NCI-H460 (cell line): ENCODE measurements around the gene TMCC1. TPM values are rescaled to one million over a fixed set of nuclear protein-coding genes. Genes with fewer than 3 reads are reported as not detected.
"Not testable (repeated sequence)": the region's sequence is repeated elsewhere in the genome, so short reads cannot be mapped to it uniquely, and the experiment has no call there.

Source experiments
- DNase-seq: peaks from one replicate; pipeline ENCODE4 v3.0.0-alpha.2; 2016; ENCODE audit warnings: low read depth; ENCODE audit errors: extremely low read depth
- total RNA-seq: library from RNA; depleted of rRNA; stranded (reverse); fragments of >200 nt; shearing (Covaris generic); gene quantifications from 2 replicates; pipeline ENCODE4 v1.2.3, GENCODE V29; 2014

TMCC1 gene
- total RNA-seq, 1 experiment from 2014 or later = 9.7 TPM

DNA sequence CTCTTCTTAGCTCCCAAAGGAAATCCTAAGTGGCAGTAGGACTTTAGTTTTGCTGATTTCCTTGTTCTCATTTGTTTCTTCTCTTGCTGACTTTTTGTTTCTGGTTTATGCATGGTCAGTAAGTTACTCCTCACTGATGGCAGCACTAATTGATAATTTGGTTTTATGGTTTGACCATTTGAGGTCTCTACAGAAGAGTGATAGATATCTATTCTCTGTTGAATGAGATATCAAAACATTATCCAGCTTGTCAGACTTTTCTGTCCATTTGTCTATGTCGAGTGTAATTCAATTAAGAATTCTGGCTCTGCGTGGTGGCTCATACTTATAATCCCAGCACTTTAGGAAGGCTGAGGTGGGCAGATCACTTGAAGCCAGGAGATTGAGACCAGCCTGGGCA lies 202.5 kb downstream of the TMCC1 start:
- DNase-seq = no peak

DNA sequence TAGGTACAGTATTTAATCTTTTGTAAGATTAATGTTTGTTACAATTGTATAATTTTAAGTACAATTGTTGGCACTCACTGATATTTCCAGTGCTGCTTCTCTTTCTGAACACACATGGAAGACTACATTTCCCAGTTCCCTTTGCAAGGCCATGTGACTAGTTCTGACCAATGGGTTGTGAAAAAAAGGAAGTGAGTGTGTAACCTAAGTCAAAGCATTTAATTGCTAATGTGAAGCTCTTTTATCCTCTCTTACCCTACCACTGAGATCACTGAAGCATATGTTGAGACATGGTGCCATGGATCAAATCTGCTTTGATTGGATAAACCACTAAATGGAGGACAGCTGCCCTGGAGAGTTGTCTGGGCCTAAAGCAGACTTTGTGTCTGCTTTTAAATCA lies 203.1 kb downstream of the TMCC1 start:
- peak; percentile 53 for DNase-seq

DNA sequence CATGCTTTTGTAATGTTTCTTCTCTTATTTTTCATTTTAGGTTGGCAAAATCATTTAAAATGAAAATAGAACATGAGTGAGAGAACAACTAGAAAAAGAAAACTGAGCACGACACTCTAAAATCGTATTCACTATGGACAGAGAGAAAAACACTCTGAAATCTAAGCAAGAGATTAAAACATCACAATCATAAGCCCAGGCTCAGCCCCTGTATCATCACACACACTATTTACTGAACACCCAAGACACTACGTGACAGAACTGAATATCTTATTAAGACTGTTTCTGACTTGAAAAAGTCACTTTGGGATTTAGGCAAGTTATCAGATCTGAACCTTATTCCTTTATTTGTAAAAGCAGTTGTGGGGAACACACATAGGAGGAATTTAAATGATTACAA lies 204.5 kb downstream of the TMCC1 start:
- DNase-seq = no peak

DNA sequence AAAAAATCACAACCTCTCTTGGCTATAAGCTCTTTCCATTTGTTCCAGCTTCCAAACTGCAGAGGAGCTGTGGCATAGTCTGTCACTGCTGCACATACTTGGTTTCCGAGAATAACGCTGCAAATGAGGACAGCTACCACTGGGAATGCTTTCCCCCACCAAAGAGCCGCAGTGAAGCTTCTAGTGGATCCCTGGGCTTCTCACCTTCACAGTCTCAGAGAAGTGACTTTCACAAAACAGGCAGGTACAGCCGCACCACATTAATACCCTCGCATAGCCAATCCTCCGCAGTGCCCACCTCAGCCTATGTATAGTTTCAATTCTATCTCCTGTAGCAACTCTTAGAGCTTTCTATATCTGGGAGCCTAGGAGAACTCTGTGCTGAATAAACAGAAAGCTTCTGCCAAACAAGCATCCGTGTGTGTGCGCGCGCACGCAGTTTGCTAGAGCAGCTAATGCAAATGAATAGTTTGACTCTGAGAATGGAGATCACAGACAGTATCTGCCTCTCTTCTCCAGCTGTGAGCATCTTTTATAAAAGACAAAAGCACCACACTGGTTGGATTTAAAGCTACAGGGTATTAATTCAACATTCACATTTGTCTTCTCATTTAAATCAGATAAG lies 205.1 kb downstream of the TMCC1 start:
- no peak for DNase-seq

DNA sequence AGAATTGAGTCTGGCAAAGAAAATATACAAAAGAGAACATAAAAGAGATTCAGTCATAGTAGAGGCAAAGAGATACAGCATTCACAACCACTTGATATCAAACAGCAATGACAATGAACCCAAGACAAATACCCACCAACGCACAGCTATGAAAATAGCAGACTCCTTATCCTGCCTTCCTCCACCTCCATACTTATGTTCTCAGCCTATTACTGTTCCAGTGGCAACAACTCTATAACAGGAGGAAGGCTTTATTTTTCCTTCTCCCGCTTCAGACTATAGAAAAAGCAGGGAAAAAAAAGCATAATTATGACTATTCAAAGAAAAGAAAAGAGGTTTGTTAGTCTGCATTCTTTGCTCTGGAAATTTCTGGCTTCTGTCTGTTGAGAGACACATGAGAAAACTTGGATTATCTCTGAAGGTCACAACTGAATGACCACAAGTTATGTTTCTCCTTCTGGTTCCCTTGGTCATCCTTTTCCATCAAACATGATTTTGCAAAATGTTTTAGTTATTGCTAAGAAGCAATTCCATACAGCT lies 205.9 kb downstream of the TMCC1 start:
- no peak for DNase-seq

DNA sequence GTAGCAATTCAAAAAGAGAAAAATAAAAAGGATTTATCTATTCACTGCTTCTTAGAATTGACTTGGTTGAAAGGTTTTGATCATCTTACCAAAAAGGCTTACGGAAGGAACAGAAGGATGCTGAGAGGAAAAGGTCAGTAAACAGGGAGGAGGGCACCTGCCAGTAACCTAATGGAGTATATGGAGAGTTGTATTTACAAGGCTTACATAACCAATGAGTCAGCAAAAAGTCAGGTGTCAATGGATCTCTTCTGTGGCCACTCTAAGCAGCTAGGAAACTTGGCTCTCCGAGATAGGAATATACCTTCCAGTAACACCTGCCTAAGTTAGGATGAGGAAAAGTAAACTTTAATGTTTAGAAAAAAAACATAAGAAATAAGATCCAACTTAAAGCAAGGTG lies 206.6 kb downstream of the TMCC1 start:
- peak; percentile 18 for DNase-seq

DNA sequence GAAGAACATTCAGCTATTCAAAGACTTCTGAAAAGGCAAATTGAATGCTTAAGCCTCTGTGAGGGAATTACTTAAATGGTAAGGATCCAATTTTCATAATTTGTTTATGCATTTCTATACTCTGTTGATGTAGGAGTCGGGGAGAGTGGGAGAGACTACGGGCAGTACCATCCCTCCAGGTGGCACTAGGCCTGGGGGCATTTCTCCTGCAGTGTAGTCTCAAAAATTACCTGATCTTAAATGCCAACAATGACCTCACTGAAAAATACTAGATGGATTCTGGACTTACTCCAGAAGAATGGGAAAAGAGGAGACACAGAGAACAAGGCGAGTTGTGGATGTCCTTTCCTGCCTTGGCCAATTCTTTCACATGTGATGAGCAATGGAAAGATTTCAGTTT lies 209.2 kb downstream of the TMCC1 start:
- no peak for DNase-seq

DNA sequence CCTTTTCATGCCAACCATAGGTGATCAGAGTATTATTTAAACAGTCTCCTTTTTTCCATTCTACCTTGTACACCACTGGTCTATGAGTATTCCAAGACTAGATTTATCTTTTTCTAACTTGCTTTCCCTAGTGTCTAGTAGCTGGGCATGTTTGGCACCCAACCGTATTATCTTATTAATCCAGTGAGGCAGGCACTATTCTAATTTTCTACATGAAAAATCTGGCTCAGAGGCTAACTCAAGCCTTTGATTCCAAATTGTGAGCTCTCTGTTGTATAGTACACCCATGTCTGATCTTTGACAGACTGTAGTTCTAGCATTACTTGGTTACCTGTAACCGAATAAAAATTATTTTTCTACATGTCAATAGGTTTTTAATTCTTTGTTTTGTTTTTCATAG lies 210.3 kb downstream of the TMCC1 start:
- no peak for DNase-seq

DNA sequence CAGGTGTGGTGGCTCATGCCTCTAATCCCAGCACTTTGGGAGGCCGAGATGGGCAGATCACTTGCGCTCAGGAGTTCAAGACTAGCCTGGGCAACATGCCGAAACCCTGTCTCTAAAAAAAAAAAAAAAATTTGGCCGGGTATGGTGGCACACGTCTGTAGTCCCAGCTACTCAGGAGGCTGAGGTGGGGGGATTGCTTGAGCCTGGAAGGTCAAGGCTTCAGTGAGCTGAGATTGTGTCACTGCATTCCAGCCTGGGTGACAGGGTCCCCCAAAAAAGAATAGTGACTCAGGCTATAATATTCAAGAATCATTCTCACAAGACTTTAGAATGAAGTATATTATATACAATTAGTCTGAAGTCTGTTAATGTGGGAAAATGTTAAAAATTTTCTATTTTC lies 216.5 kb downstream of the TMCC1 start:
- DNase-seq = no peak

DNA sequence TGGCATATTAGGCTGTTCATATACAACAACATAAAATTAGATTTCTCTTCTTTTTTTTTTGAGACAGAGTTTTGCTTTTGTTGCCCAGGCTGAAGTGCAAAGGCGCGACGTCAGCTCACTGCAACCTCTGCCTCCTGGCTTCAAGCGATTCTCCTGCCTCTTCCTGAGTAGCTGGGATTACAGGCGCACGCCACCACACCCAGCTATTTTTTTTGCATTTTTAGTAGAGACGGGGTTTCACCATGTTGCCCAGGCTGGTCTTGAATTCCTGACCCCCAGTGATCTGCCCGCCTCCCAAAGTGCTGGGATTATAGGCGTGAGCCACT lies 218.8 kb downstream of the TMCC1 start:
- DNase-seq = not testable (repeated sequence)

DNA sequence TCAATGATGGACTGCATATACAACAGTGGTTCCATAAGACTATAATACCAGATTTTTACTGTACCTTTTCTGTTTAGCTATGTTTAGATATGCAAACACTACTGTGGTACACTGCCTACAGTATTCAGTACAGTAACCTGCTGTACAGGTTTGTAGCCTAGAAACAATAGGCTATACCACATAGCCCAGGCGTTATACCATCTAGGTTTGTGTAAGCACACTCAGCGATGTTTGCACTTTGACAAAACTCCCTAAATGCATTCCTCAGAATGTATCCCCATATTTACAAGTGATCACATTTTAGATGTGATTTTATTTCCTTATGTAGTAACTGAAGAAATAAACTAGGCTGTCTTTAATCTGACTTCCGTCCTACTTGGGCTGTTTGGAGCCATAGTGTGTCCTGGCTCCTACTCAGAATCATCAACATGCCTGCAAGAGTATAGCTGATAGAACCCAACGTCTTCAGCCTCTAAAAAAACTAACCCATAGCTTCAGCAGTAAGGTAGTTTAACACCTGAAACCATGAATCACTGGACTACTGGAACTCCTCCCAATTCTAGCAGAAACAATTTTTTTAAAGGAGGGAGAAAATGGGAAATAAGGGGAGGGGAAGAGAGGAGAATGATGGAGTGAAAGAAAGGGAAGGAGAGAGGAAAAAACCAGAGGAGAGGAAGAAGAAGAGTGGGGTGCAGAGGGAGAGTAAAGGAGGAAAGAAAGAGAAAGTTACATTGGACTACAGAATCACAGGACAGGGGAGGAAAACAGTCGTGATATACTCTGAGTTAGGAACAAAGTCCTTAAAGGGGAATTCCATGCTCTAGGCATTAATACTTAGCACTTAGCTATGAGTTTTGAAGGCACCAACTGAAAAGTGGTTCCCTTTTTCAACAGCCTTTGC lies 219.4 kb downstream of the TMCC1 start:
- DNase-seq = no peak

DNA sequence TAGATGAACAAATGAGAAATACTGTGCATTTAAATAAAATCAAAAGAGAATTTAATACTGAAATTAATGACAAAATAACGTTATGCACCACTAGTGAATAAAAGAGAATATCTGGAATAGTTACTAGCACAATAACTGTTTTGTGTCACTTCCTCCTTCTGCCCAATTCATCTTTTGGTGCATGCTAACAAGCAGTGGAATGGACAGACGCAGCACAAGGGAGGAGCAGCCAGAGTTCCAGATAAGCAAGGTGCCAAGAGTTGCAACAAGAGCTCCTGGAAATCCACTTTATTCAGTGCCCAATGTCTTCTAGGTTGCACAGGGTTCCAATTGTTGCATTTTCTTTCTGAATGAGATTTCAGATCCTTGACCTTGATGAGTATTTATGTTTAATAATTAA lies 220.5 kb downstream of the TMCC1 start:
- DNase-seq = no peak

DNA sequence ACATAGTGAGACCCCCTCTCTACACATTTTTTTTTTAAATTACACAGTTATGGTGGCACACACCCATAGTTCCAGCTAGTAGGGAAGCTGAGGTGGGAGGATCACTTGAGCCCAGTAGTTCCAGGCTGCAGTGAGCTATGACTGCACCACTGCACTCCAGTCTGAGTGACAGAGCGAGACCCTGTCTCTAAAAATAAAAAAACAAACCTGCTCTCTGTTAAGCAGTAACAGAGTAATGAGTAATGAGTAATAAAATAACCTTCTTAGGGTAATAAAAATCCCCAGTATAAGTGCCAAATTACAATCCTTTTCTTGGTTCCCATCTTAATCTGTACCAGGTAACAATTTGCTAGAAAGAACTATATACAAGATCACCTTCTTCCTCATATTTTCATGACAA lies 221.1 kb downstream of the TMCC1 start:
- DNase-seq = no peak

DNA sequence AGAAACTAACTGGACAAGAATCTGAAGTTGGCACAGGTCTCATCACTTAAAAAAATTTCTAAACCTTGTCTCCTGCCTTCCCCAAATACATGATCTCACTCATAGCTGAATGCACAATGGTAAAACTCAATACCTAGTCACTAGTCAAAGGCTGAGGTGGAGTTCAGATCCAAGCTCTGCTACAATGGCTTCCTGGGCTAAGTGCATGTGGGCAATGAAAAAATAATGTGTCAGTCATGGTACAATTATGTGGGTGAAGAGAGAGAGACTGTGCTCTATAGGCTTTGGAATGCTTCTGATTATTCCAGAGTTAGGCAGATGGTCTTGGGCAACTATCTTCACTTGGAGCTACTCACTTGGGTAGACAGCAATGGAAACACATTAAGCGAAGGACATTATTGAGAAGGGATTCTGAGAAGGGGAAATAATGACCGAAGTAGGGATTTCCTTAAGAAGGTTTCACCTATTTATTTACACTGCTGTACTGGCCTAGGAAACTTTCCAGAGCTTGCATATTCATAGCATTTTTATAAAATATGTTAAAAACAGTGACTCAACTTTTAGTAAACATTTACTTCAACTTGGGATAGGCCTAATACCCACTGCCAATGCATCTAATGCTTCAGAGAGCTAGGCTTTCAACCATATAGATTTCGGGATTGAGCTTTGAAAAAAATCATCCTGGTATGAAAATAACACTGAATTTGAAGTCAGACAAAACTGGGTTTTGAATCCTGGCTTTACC lies 228.3 kb downstream of the TMCC1 start:
- no peak for DNase-seq

DNA sequence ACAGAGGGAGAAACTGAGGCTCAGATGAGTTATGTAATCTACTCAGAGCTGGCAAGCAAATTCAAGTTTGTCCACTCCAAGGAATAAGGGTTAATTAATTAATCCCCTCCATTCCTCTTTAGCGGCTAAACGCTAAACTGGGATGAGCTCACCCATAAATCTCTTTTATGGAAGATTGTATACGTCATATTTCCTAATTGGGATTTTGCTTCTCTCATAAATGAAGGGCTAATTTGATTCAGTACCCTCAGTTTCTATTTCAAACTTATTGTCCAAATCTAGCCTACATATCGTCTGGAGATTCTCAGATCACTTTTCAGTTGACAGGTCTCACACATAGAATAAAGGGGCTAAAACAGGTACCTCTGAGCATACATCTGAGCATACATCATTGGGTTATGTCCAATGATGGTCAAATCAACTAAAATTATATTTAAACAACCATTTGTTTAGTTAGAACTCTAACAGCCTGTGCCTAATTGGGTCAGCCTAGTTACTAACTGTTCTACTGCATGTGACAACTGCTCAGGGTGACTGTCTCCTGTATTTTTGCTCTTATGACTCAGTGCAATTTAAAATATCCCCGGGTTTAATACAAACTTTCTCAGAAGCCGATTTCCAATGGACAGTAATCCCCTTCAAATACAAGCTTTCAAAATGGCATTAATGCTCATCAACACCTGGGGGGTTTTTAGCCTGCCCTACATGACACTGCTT lies 229.4 kb downstream of the TMCC1 start:
- no peak for DNase-seq

DNA sequence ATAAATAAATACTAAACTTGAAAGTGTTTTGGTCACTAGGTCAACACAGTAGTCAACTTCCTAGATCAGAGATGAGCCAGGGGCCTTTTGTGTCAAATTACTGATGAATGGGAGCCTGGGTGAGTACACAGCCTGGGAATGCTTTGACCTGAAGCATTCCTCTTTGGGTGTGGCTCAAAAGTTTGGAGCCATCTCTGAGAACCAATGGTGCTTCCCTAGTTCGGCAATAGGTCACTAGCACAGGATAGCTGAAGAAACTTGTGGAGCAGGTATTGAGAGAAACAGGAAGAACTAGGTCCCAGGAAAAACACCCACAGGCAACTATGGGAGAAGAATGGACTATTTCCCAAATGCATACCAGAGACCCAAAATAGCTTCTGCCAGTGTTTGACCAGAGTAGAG lies 230.5 kb downstream of the TMCC1 start:
- DNase-seq = no peak

DNA sequence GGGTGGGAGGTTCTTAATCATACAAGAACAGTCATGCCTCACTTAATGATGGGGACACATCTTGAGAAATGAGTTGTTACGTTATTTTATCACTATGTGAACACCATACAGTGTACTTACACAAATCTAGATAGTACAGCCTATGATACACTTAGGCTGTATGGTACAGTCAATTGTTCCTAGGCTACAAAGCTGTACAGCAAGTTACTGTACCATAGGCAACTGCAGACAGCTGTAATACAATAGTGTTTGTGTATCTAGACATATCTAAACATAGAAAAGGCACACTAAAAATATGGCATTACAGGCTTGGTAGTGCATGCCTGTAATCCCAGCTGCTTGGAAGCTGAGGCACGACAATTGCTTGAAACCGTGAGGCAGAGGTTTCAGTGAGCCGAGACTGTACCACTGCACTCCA lies 231.3 kb downstream of the TMCC1 start:
- no peak for DNase-seq

DNA sequence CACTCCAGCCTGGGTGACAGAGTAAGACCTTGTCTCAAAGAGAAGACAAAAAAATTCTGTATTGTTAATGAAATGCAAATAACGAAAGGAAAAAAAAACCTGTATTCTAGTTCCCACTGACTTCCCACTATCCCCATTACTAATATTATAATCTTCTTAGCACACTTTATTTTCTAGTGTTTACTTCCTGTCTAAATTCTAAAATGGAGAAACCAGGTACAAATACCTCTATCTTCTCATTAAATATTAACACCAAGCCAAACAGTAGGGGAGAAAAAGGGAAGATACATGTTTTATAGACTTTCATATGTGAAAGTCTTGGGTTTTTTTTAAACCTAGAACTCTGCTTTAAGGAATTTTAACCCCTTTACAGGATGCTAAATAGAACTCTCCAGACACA lies 231.7 kb downstream of the TMCC1 start:
- no peak for DNase-seq

DNA sequence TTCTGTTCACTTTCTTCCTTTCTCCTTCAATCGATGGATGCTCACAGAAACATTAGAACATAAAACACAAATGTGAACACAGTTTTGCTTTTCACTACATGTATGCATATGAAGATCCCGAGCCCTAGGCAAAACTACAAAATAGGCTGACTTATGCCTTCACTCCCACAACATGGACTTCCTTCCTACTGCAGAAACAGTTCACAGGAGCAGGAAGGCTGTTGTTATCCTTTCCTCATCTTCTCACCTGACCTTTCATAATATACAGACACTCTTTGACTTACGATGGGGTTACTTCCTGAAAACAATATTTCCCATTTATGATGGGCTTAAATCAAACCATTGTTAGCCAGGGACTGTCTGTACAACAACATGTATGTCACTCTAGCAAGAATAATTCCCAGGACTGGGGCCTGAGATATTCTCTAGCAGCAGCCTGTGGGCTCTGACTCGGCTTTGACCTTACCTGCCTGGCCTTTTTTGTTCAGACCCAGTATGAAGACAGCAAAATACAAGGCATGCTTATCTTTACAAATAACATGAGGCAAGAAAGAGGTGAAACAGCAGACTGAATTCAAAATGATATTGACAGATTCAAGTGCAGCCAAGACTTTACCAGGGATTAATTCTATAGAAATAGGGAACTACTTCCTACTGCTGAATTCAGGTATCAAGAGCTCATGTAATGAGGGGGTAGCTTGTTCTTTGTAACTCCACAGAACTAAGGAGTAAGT lies 235.2 kb downstream of the TMCC1 start:
- no peak for DNase-seq
